Activated CD8-positive, alpha-beta memory T cell treated with anti-CD3 and anti-CD28 coated beads, Interleukin-2, amount 10 ng/mL, durations not matched to agents 7 days and 5 days (primary cell): ENCODE measurements around the gene RPS23. TPM values are rescaled to one million over a fixed set of nuclear protein-coding genes. Genes with fewer than 3 reads are reported as not detected.

Experiments
- ATAC-seq: fragments of 150-1000 bp; cut with Tn5 transposase; one replicate; pipeline ENCODE4 v1.10.0; 2021; ENCODE audit warnings: moderate library complexity
- CTCF ChIA-PET: fragments of 350-600 bp; sonication (Branson Sonifier 250); formaldehyde crosslinking; loops from one replicate; lab custom pipeline; 2021; ENCODE audit warnings: antibody characterized with exemption; lab: Charles Lee
- DNase-seq: peaks from one replicate; pipeline ENCODE4 v3.0.0-alpha.2; 2020
- H3K27ac Mint-ChIP-seq: one replicate; pipeline ENCODE4 v1.8.0; 2021; ENCODE audit warnings: mild to moderate bottlenecking, mixed read lengths
- H3K27me3 Mint-ChIP-seq: one replicate; pipeline ENCODE4 v1.8.0; 2021; ENCODE audit warnings: mixed read lengths
- H3K36me3 Mint-ChIP-seq: one replicate; pipeline ENCODE4 v1.8.0; 2021; ENCODE audit warnings: mild to moderate bottlenecking, mixed read lengths
- H3K4me1 Mint-ChIP-seq: one replicate; pipeline ENCODE4 v1.8.0; 2021; ENCODE audit warnings: mixed read lengths
- H3K4me3 Mint-ChIP-seq: one replicate; pipeline ENCODE4 v1.8.0; 2021; ENCODE audit warnings: mild to moderate bottlenecking, moderate library complexity, mixed read lengths
- H3K9me3 Mint-ChIP-seq: one replicate; pipeline ENCODE4 v1.8.0; 2022; ENCODE audit warnings: low read depth, mixed read lengths
- total RNA-seq, 2 experiments: library from RNA; stranded (reverse); gene quantifications; one replicate each; pipeline ENCODE4 v1.2.3, GENCODE V29; 2021

The RPS23 gene
- total RNA-seq, result 1,000 to 10,000 TPM; 1,489 to 1,768 TPM

GRCh38 chr5:82277987-82278710 lies at the start of gene RPS23:
Gene RPS23, minus strand, starts transcription at chr5:82278354. Its CDS starts 31 bp downstream, at chr5:82278323.
- peak within 1 kb of the TSS; percentile 86 for H3K4me3 Mint-ChIP-seq
- peak; percentile 92 for DNase-seq
- H3K27me3 Mint-ChIP-seq, result no peaks in the 10 kb centered on the region
- H3K4me1 Mint-ChIP-seq, result peaks cover 49% of the 10 kb centered on the region
- H3K27ac Mint-ChIP-seq, result peak within 1 kb of the TSS; percentile 97
- H3K36me3 Mint-ChIP-seq, result peaks cover 45% of the 10 kb centered on the region
- no peaks in the 10 kb centered on the region for H3K9me3 Mint-ChIP-seq
- ATAC-seq, result peak; percentile 94
- CTCF ChIA-PET, result interaction anchor here (1.0 kb wide), 1 partner anchor 19 kb away, joined by 4 read pairs; no protein-coding TSS in a partner anchor

- CTCF ChIA-PET, result no interaction called here
These were observed 49.8 kb upstream of the RPS23 start for GRCh38 chr5:82327941-82328340.

GRCh38 chr5:82325996-82326395 lies 47.8 kb upstream of the RPS23 start:
- peaks cover 36% of the 10 kb centered on the region for H3K27me3 Mint-ChIP-seq

More at GRCh38 chr5:82327941-82328340, 49.8 kb upstream of the RPS23 start:
- ATAC-seq, result no peak
- Mint-ChIP-seq H3K4me3 (no peak overlapping the region), H3K27me3 (peaks cover 28% of the 10 kb centered on the region), H3K36me3 (no peaks in the 10 kb centered on the region), H3K4me1 (no peaks in the 10 kb centered on the region), H3K9me3 (no peaks in the 10 kb centered on the region), H3K27ac (no peak overlapping the region)
- no peak for DNase-seq

GRCh38 chr5:82325155-82325554 lies 47.0 kb upstream of the RPS23 start:
- no peak for DNase-seq
- H3K27me3 Mint-ChIP-seq, result peaks cover 29% of the 10 kb centered on the region
- H3K36me3 Mint-ChIP-seq, result no peaks in the 10 kb centered on the region
- ATAC-seq, result no peak
- CTCF ChIA-PET, result no interaction called here
- no peaks in the 10 kb centered on the region for H3K9me3 Mint-ChIP-seq
- H3K27ac Mint-ChIP-seq, result no peak overlapping the region
- no peak overlapping the region for H3K4me3 Mint-ChIP-seq
- no peaks in the 10 kb centered on the region for H3K4me1 Mint-ChIP-seq

More at GRCh38 chr5:82325996-82326395, 47.8 kb upstream of the RPS23 start:
- ATAC-seq, result no peak
- Mint-ChIP-seq H3K4me1 (no peaks in the 10 kb centered on the region), H3K9me3 (no peaks in the 10 kb centered on the region), H3K4me3 (no peak overlapping the region), H3K36me3 (no peaks in the 10 kb centered on the region), H3K27ac (no peak overlapping the region)
- CTCF ChIA-PET, result no interaction called here
- DNase-seq, result no peak

GRCh38 chr5:82320966-82321365 lies 42.8 kb upstream of the RPS23 start:
- Mint-ChIP-seq H3K4me1 (no peaks in the 10 kb centered on the region), H3K9me3 (no peaks in the 10 kb centered on the region), H3K27ac (no peak overlapping the region), H3K36me3 (no peaks in the 10 kb centered on the region), H3K27me3 (peaks cover 18% of the 10 kb centered on the region), H3K4me3 (no peak overlapping the region)
- CTCF ChIA-PET, result no interaction called here
- DNase-seq (no peak), ATAC-seq (no peak)

GRCh38 chr5:82319651-82320376 lies 41.7 kb upstream of the RPS23 start:
- no peaks in the 10 kb centered on the region for H3K36me3 Mint-ChIP-seq
- CTCF ChIA-PET, result no interaction called here
- no peak for DNase-seq
- H3K4me1 Mint-ChIP-seq, result peaks cover 2% of the 10 kb centered on the region
- peaks cover 14% of the 10 kb centered on the region for H3K27me3 Mint-ChIP-seq
- no peaks in the 10 kb centered on the region for H3K9me3 Mint-ChIP-seq
- ATAC-seq, result no peak
- H3K27ac Mint-ChIP-seq, result no peak overlapping the region
- H3K4me3 Mint-ChIP-seq, result no peak overlapping the region

GRCh38 chr5:82319192-82319591 lies 41.0 kb upstream of the RPS23 start:
- ATAC-seq, result no peak
- H3K27ac Mint-ChIP-seq, result no peak overlapping the region
- peaks cover 14% of the 10 kb centered on the region for H3K27me3 Mint-ChIP-seq
- no peak overlapping the region for H3K4me3 Mint-ChIP-seq
- no peaks in the 10 kb centered on the region for H3K36me3 Mint-ChIP-seq
- H3K4me1 Mint-ChIP-seq, result peaks cover 2% of the 10 kb centered on the region
- H3K9me3 Mint-ChIP-seq, result no peaks in the 10 kb centered on the region
- CTCF ChIA-PET, result no interaction called here
- DNase-seq, result no peak

GRCh38 chr5:82314964-82315758 lies 37.0 kb upstream of the RPS23 start:
- Mint-ChIP-seq H3K36me3 (no peaks in the 10 kb centered on the region), H3K4me3 (no peak overlapping the region), H3K9me3 (no peaks in the 10 kb centered on the region), H3K27me3 (no peaks in the 10 kb centered on the region), H3K4me1 (peaks cover 2% of the 10 kb centered on the region), H3K27ac (no peak overlapping the region)
- ATAC-seq, result no peak
- CTCF ChIA-PET, result no interaction called here
- DNase-seq, result no peak

- DNase-seq (no peak), ATAC-seq (no peak)
- H3K9me3 Mint-ChIP-seq, result no peaks in the 10 kb centered on the region
- no peak overlapping the region for H3K27ac Mint-ChIP-seq
- H3K4me3 Mint-ChIP-seq, result no peak overlapping the region
- no peaks in the 10 kb centered on the region for H3K27me3 Mint-ChIP-seq
- CTCF ChIA-PET, result interaction anchor here (0.6 to 1.0 kb wide), 3 partner anchors 36 to 302 kb away, joined by 3 to 4 read pairs (median 3); no protein-coding TSS in a partner anchor
- H3K4me1 Mint-ChIP-seq, result peaks cover 2% of the 10 kb centered on the region
- peaks cover 4% of the 10 kb centered on the region for H3K36me3 Mint-ChIP-seq
These were observed 34.9 kb upstream of the RPS23 start for GRCh38 chr5:82313016-82313415.

- H3K4me1 Mint-ChIP-seq, result peaks cover 2% of the 10 kb centered on the region
- H3K27ac Mint-ChIP-seq, result no peak overlapping the region
- CTCF ChIA-PET, result interaction anchor here (0.8 to 1.0 kb wide), 2 partner anchors 28 to 38 kb away, joined by 4 read pairs; no protein-coding TSS in a partner anchor
- DNase-seq, result peak; percentile 55
- peak; percentile 42 for ATAC-seq
- no peaks in the 10 kb centered on the region for H3K27me3 Mint-ChIP-seq
- no peaks in the 10 kb centered on the region for H3K9me3 Mint-ChIP-seq
- no peak overlapping the region for H3K4me3 Mint-ChIP-seq
- H3K36me3 Mint-ChIP-seq, result peaks cover 4% of the 10 kb centered on the region
These were observed 34.3 kb upstream of the RPS23 start for GRCh38 chr5:82312373-82312856.

- H3K9me3 Mint-ChIP-seq, result no peaks in the 10 kb centered on the region
- H3K4me1 Mint-ChIP-seq, result no peaks in the 10 kb centered on the region
- no peak overlapping the region for H3K4me3 Mint-ChIP-seq
- CTCF ChIA-PET, result no interaction called here
- DNase-seq (no peak), ATAC-seq (no peak)
- H3K27me3 Mint-ChIP-seq, result no peaks in the 10 kb centered on the region
- peaks cover 8% of the 10 kb centered on the region for H3K36me3 Mint-ChIP-seq
- H3K27ac Mint-ChIP-seq, result no peak overlapping the region
These were observed 31.0 kb upstream of the RPS23 start for GRCh38 chr5:82309091-82309531.

GRCh38 chr5:82308416-82308815 lies 30.3 kb upstream of the RPS23 start:
- Mint-ChIP-seq H3K9me3 (no peaks in the 10 kb centered on the region), H3K27me3 (no peaks in the 10 kb centered on the region), H3K36me3 (peaks cover 8% of the 10 kb centered on the region), H3K27ac (no peak overlapping the region), H3K4me3 (no peak overlapping the region), H3K4me1 (no peaks in the 10 kb centered on the region)
- ATAC-seq (no peak), DNase-seq (no peak)
- CTCF ChIA-PET, result no interaction called here

- no peaks in the 10 kb centered on the region for H3K27me3 Mint-ChIP-seq
- CTCF ChIA-PET, result no interaction called here
- H3K27ac Mint-ChIP-seq, result no peak overlapping the region
- H3K9me3 Mint-ChIP-seq, result no peaks in the 10 kb centered on the region
- no peaks in the 10 kb centered on the region for H3K4me1 Mint-ChIP-seq
- H3K4me3 Mint-ChIP-seq, result no peak overlapping the region
- no peak for ATAC-seq
- H3K36me3 Mint-ChIP-seq, result peaks cover 8% of the 10 kb centered on the region
- DNase-seq, result no peak
These were observed 29.3 kb upstream of the RPS23 start for GRCh38 chr5:82307451-82307850.
